CD4-positive, alpha-beta T cell (primary cell): ENCODE measurements around the gene INTS3. TPM values are rescaled to one million over a fixed set of nuclear protein-coding genes. Genes with fewer than 3 reads are reported as not detected.

Experiments used
- ATAC-seq: fragments of 200-7000 bp; cut with Tn5 transposase; one replicate; pipeline ENCODE4 v1.10.0; 2022; ENCODE audit warnings: mild to moderate bottlenecking; ENCODE audit not compliant: poor library complexity
- CTCF ChIA-PET: fragments of 350-600 bp; sonication (Branson Sonifier 250); formaldehyde crosslinking; loops from one replicate; lab custom pipeline; 2021; ENCODE audit warnings: antibody characterized with exemption, inconsistent platforms; lab: Charles Lee
- POLR2A ChIA-PET: fragments of 350-600 bp; sonication (Branson Sonifier 250); formaldehyde crosslinking; loops from one replicate; lab custom pipeline; 2021; ENCODE audit warnings: antibody characterized with exemption, inconsistent platforms; lab: Charles Lee
- DNase-seq, 14 experiments: peaks; one replicate each; pipeline ENCODE4 v3.0.0-alpha.2; 2013 to 2020; ENCODE audit warnings: mixed read lengths in 2 of 14
- H3K27ac ChIP-seq, 2 donors: one replicate each; pipeline versions ENCODE4 v1.5.1 to v1.7.0; 2013; ENCODE audit warnings: low read length in 2 of 2, low read depth in 1 of 2, mild to moderate bottlenecking in 1 of 2
- H3K27me3 ChIP-seq, 2 experiments: 1 replicate in 1 of 2; 2 replicates in 1 of 2; pipeline versions ENCODE4 v1.6.1 to v1.7.0; 2013; ENCODE audit warnings: low read length in 2 of 2, control low read depth in 1 of 2, mild to moderate bottlenecking in 1 of 2, moderate library complexity in 1 of 2; ENCODE audit not compliant: insufficient read depth in 2 of 2, control insufficient read depth in 1 of 2
- H3K36me3 ChIP-seq: one replicate; pipeline ENCODE4 v1.6.1; 2013; ENCODE audit warnings: low read length, control low read depth; ENCODE audit not compliant: insufficient read depth
- H3K4me1 ChIP-seq: one replicate; pipeline ENCODE4 v1.6.1; 2013; ENCODE audit warnings: low read length, control low read depth; ENCODE audit not compliant: insufficient read depth
- H3K4me3 ChIP-seq: one replicate; pipeline ENCODE4 v1.5.1; 2013; ENCODE audit warnings: mild to moderate bottlenecking, low read length, moderate library complexity
- H3K9me3 ChIP-seq, 2 experiments: 1 replicate in 1 of 2; 2 replicates in 1 of 2; pipeline versions ENCODE4 v1.6.1 to v1.7.0; 2013; ENCODE audit warnings: low read length in 2 of 2, mild to moderate bottlenecking in 2 of 2, control low read depth in 1 of 2, moderate library complexity in 1 of 2; ENCODE audit not compliant: control insufficient read depth in 1 of 2, insufficient read depth in 1 of 2
- H3K27ac Mint-ChIP-seq: one replicate; pipeline ENCODE4 v1.8.0; 2020; ENCODE audit warnings: mixed read lengths
- H3K27me3 Mint-ChIP-seq: one replicate; pipeline ENCODE4 v1.8.0; 2021; ENCODE audit warnings: mixed read lengths
- H3K36me3 Mint-ChIP-seq: one replicate; pipeline ENCODE4 v1.8.0; 2021; ENCODE audit warnings: low read depth, mixed read lengths
- H3K4me1 Mint-ChIP-seq: one replicate; pipeline ENCODE4 v1.8.0; 2021; ENCODE audit warnings: low read depth, mixed read lengths
- H3K4me3 Mint-ChIP-seq: one replicate; pipeline ENCODE4 v1.8.0; 2020; ENCODE audit warnings: mild to moderate bottlenecking, mixed read lengths
- H3K9me3 Mint-ChIP-seq: one replicate; pipeline ENCODE4 v1.8.0; 2020; ENCODE audit warnings: mixed read lengths
- CTCF ChIP-seq: fragments of 200-600 bp; IDR thresholded peaks from one replicate; pipeline ENCODE4 v1.8.0; 2022; ENCODE audit warnings: antibody characterized with exemption, mild to moderate bottlenecking
- intact Hi-C, 2 experiments: fragments of 100-400 bp; cut with DNase I in 1 of 2; cut with micrococcal nuclease in 1 of 2; formaldehyde crosslinking; loops; one replicate each; pipeline versions ENCODE4 v1.15.1 to v1.9.0; 2023 to 2025; cut with DNase I, micrococcal nuclease
- total RNA-seq, 174 experiments: library from RNA in 2 of 174; stranded (reverse) in 2 of 174; gene quantifications; one replicate each; pipeline ENCODE4 v1.2.3 and lab custom pipeline; 2021 to 2026

INTS3 gene
- total RNA-seq, 2 experiments from 2014 or later = 24.9 to 27.4 TPM

- H3K27me3 ChIP-seq = no peaks in the 10 kb centered on the region
- H3K27ac ChIP-seq = no peak overlapping the region
- ChIA-PET POLR2A (no interaction called here), CTCF (no interaction called here)
- H3K36me3 ChIP-seq = peaks cover 61% of the 10 kb centered on the region
- peaks cover 10% of the 10 kb centered on the region for H3K4me1 Mint-ChIP-seq
- no peak overlapping the region for H3K4me3 ChIP-seq
- intact Hi-C loops = no loop called here
- H3K36me3 Mint-ChIP-seq = peaks cover 52% of the 10 kb centered on the region
- H3K27ac Mint-ChIP-seq = no peak overlapping the region
- H3K27me3 Mint-ChIP-seq = no peaks in the 10 kb centered on the region
- H3K4me1 ChIP-seq = peaks cover 11% of the 10 kb centered on the region
- no peaks in the 10 kb centered on the region for H3K9me3 Mint-ChIP-seq
- ATAC-seq (no peak), DNase-seq (no peak)
- no peak for TF ChIP-seq CTCF
- no peaks in the 10 kb centered on the region for H3K9me3 ChIP-seq
- H3K4me3 Mint-ChIP-seq = no peak overlapping the region
Measured at GRCh38 chr1:153770797-153771196, 42.9 kb downstream of the INTS3 start.

- no peak overlapping the region for H3K4me3 ChIP-seq
- H3K27me3 ChIP-seq = no peaks in the 10 kb centered on the region
- H3K4me1 Mint-ChIP-seq = peaks cover 10% of the 10 kb centered on the region
- no peak for TF ChIP-seq CTCF
- no peaks in the 10 kb centered on the region for H3K9me3 ChIP-seq
- peaks cover 60% of the 10 kb centered on the region for H3K36me3 ChIP-seq
- no peak for ATAC-seq
- H3K27ac Mint-ChIP-seq = no peak overlapping the region
- H3K36me3 Mint-ChIP-seq = peaks cover 48% of the 10 kb centered on the region
- no peak for DNase-seq
- H3K27ac ChIP-seq = no peak overlapping the region
- CTCF ChIA-PET = no interaction called here
- no peak overlapping the region for H3K4me3 Mint-ChIP-seq
- peaks cover 14% of the 10 kb centered on the region for H3K4me1 ChIP-seq
- POLR2A ChIA-PET = no interaction called here
- intact Hi-C loops = no loop called here
- no peaks in the 10 kb centered on the region for H3K9me3 Mint-ChIP-seq
- H3K27me3 Mint-ChIP-seq = no peaks in the 10 kb centered on the region
Measured at GRCh38 chr1:153771261-153771660, 43.4 kb downstream of the INTS3 start.

- Histone ChIP-seq H3K36me3 (peaks cover 56% of the 10 kb centered on the region), H3K4me1 (peaks cover 21% of the 10 kb centered on the region)
Measured at GRCh38 chr1:153771841-153772593, 44.2 kb downstream of the INTS3 start.

More at GRCh38 chr1:153771841-153772593, 44.2 kb downstream of the INTS3 start:
- Histone ChIP-seq H3K4me3 (no peak overlapping the region), H3K27ac (no peak overlapping the region), H3K27me3 (no peaks in the 10 kb centered on the region), H3K9me3 (no peaks in the 10 kb centered on the region)
- intact Hi-C loops = no loop called here
- no peak overlapping the region for H3K27ac Mint-ChIP-seq
- TF ChIP-seq CTCF = no peak
- DNase-seq = no peak
- no peaks in the 10 kb centered on the region for H3K27me3 Mint-ChIP-seq
- ChIA-PET CTCF (interaction anchor here (0.6 kb wide), 1 partner anchor 201 kb away, joined by 5 read pairs; no protein-coding TSS in a partner anchor), POLR2A (no interaction called here)
- H3K36me3 Mint-ChIP-seq = peaks cover 41% of the 10 kb centered on the region
- H3K9me3 Mint-ChIP-seq = no peaks in the 10 kb centered on the region
- ATAC-seq = no peak
- no peak overlapping the region for H3K4me3 Mint-ChIP-seq
- H3K4me1 Mint-ChIP-seq = peaks cover 16% of the 10 kb centered on the region
